HG03575 (cell line): ENCODE results near the gene TP53I13.
"Not testable (repeated sequence)": the region's sequence is repeated elsewhere in the genome, so short reads cannot be mapped to it uniquely, and the experiment has no call there.

Source experiments
- ATAC-seq: cut with Tn5 transposase; IDR thresholded peaks from one replicate; pipeline ENCODE4 v1.9.1; 2021; ENCODE audit not compliant: unreplicated experiment, insufficient number of reproducible peaks, low FRiP score; ENCODE audit errors: extremely low read depth

The TP53I13 gene, protein sequence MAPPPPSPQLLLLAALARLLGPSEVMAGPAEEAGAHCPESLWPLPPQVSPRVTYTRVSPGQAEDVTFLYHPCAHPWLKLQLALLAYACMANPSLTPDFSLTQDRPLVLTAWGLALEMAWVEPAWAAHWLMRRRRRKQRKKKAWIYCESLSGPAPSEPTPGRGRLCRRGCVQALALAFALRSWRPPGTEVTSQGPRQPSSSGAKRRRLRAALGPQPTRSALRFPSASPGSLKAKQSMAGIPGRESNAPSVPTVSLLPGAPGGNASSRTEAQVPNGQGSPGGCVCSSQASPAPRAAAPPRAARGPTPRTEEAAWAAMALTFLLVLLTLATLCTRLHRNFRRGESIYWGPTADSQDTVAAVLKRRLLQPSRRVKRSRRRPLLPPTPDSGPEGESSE

DNA sequence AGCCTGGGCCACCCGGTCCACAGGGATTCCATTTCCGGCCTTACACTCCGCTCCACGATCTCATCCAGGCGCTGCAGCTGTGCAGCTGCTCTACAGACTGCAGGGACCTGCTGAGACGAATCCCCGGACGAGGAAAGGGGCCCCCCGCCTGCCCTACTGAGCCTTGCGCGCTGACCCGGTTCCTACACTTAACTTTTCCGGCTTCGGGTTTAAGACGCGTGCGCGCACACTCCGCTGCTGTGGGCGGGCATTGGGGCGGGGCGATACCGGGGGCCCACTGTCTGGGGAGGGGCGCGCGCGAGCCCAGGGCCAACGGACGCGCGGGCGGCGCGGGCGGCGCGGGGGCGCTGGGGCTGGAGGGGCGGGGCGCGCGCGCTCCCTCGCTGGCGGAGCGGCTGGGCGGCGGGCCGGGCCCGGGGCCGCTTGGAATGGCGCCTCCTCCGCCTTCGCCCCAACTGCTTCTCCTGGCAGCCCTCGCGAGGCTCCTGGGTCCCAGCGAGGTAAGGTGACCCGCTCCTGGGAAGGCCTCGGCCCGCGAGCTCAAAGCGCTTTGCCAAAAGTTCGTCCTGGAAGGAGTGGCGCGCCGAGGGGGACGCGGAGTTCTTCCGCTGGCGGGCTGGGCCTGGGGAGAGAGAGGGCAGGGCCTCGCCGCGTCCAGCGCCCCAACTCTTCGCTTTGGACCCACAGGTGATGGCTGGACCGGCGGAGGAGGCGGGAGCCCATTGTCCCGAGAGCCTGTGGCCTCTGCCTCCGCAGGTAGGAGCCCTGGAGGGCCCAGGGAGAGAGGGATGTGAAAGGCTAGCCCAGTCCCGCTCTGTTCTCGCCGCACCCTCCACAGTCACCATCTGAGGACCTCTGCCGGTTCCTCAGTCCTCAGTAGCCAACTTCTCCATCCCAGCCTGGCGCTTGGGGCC, at the start of gene TP53I13:
Gene TP53I13, plus strand, starts transcription at position 371 of the 914 bp plus-strand sequence. Its CDS starts 58 bp downstream, at position 429.
- ATAC-seq, result no peak

DNA sequence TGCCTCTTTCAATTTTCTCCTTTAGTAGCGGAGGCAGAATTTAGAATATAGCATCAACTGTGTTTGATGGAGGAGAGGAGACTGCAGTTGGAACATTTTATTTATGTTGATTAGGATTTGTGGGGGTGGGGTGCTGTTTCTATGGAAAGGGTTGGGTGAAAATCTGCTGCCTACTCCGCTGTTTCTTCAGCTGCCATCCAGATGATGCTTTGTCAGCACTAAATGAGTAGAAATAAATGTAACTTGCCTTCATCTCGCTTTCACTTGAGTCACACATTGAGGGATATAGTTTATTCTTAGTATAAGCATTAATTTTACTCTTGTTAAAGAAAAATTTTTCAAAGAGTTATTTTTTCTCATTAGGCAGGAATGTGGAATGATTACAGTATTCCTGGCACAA, 43.8 kb upstream of the TP53I13 start:
- ATAC-seq, result no peak

DNA sequence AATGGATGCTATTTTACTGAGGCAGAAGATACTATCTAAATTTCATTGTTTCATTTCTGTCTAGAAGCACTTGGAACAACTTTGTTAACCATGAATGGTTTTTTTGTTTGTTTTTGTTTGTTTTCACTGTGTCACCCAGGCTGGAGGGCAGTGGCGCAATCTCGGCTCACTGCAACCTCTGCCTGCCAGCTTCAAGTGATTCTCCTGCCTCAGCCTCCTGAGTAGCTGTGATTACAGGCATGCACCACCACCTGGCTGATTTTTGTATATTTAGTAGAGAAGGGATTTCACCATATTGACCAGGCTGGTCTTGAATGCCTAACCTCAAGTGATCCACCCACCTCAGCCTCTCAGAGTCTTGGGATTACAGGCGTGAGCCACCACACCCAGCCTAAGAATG, 42.2 kb upstream of the TP53I13 start:
- no peak for ATAC-seq

DNA sequence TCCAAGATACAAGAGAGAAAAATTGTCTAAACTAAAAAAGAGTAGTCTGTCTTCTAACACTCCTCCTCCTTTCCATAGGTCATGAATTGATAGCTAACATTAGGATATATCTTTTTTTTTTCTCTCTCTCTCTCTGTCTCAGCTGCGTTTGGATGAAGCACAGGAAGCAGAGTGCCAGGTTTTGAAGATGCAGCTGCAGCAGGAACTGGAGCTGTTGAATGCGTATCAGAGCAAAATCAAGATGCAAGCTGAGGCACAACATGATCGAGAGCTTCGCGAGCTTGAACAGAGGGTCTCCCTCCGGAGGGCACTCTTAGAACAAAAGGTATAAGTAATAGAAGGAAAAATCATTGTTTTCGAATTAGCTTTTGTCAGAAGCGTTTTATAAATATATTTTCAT, 34.5 kb upstream of the TP53I13 start:
- no peak for ATAC-seq

DNA sequence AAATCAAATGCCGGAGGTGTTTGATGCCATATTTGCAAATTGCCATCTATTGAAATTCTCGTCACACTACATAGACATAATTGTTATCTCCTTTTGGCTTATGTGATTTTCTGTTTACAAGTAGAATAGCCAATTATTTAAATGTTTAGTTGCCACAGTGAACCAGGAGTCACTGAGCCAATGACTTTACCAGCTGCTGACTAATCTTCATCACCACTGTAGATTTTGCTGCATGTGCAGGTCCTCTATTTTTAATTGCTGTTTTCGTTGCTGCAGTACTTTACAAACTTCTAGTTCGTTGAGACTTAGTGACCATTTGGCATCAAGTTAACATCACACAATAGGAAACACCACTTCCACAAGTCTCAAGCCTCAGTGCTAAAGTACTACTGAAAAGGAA, 24.4 kb upstream of the TP53I13 start:
- ATAC-seq, result no peak

DNA sequence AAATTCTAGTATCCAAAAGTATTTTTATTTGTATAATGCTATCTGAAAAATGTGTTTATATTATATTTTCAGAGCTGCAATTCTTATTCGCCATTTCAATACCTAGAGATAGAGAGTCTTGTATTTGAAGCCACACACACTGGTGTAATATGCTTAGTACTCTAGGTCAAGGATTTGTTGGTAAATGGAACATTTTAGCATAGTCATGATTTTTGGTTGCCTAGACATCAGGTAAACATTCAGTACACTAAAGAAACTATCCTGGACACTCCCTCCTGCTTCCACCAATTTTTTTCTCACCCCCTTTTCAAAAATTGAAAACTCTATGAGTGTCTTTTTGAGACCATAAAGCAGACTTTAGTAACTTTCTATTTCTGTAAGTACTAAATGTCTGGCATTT, 22.4 kb upstream of the TP53I13 start:
- no peak for ATAC-seq

DNA sequence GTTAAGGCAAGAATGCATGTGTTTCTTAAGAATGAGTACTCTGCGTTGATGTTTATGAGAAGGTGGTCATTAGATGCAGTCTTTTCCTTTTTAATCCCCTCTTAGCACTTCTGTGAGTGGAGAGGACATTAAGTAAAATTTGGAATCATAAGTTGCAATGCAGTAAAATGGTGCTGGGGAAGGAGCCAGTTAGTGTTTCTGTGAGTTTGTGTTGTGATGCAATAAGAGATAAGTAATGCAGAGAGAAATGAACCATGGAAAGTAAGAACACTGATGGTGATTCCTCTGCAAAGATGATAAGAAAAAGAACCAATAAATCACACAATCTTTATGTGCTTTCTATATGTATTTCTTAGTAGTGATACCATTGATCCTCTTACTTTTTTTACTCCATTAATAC, 21.7 kb upstream of the TP53I13 start:
- no peak for ATAC-seq

DNA sequence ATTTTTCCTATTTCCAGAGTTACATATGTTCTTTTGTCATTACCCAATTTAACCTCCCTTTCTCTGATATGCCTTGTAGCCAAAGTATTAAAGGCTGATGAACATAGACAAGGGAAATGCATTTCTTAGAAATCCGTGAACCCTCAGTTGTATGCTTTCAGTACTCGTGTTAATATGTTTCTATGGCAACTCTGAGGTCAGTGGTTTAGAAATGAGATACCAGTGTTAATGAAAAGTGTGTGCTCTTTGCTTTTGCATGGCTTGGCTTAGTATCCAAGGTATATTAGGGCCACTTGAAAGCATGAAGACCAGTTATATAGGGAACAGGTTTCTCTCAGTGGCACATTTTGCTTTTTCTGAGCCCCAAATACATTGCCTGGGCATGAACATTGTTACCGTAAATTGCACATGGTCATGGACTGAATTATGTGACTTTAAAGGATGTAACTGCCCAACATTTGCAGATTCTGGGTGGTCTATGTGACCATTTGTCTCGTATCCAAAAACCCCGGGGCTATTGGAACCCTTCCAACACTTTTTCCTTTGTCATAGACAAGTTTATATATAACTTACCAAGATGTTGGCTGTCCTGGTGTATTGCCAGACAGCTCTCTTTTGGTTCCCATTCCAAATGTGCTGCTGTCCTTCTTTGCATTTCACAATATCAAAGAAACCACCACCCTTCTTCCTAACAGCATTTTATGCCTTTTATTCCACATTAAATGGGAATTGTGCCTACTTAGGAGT, 19.2 kb upstream of the TP53I13 start:
- ATAC-seq, result no peak

DNA sequence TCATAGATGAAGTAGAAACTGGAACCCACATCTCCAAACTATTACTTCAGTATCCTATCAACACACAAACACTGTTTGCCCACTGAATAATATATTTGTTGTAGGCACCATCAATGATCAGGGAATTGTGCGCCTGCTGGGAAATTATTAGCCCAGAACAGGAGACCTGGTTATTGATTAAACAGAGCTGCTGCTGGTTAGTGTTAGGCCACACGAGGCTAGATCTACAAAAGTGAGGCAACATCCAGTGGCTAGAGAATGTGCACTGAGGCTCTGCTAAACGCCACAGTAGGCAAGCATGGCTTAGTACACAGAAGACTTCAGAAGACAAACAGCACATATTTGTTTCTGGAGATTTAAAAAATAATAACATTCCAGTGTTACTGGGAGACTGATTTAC, 12.7 kb upstream of the TP53I13 start:
- no peak for ATAC-seq

DNA sequence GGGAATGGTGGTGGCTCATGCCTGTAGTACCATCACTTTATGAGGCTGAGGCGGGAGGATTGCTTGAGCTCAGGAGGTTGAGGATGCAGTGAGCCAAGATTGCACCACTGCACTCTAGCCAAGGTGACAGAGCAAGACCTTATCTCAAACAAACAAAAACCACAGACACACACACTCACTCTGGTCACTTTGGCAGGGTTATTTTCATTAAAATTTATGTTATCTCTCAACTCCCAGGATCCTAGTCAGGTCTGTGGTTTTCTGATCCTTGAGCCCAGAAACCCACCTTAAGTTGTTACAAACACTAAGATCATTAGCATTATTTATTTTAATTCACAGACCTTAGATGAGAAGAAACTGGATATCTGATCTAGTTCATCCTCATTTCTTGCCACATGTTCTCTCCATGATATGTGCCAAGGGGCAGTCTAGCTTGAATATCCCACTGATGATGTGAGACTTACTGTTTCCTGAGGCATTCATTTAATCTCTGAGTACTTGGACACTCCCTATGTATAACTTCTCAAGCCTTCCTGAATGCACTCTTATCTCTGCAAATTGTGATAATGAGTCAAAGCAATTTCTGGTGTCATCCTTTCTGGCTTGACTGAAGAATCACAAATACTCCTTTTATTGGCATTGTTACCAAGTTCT, 11.3 kb upstream of the TP53I13 start:
- ATAC-seq, result no peak

DNA sequence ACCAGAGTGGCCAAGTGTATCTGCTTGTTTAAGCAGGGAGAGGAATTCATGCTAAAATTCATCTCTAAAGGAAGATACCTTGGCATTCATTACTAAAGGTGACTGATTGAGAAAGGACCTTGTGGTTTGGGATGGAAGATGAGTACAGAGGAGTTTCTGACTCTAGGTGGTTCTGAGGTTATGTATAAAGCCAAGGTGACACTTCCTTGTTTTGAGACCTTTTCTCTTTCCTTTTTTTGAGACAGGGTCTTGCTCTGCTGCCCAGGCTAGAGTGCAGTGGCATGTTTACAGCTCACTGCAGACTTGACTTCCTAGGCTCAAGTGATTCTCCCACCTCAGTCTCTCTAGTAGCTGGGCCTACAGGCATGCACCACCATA, 10.8 kb upstream of the TP53I13 start:
- ATAC-seq, result no peak

DNA sequence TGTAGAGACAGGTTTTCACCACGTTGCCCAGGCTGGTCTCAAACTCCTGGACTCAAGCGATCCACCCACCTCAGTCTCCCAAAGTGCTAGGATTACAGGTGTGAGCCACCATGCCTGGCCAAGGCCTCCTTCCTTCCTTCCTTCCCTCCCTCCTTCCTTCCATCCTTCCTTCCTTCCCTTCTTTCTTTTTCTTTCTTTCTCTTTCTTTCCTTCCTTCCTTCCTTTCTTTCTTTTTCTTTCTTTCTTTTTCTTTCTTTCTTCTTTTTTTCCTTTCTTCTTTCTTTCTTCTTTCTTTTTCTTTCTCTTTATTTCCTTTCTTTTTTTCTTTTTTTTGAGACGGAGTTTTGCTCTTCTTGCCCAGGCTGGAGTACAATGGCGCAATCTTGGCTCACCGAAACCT, 10.4 kb upstream of the TP53I13 start:
- not testable (repeated sequence) for ATAC-seq

DNA sequence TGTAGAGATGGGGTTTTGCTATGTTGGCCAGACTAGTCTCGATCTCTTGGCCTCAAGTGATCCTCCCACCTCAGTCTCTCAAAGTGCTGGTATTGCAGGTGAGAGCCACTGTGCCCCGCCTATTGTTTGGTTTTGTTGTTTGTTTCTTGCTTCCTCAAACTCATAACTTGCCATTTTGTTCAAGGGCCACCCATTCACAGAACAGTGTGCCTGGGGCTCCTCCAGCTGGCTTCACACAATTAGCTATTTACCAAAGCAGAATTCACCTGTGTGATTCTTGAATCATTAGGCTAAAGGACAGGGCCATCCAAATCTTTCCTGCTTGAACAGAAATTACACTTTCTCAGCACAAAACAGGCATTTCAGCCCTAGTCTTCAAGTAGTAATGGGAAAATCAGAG, 8.9 kb upstream of the TP53I13 start:
- no peak for ATAC-seq

DNA sequence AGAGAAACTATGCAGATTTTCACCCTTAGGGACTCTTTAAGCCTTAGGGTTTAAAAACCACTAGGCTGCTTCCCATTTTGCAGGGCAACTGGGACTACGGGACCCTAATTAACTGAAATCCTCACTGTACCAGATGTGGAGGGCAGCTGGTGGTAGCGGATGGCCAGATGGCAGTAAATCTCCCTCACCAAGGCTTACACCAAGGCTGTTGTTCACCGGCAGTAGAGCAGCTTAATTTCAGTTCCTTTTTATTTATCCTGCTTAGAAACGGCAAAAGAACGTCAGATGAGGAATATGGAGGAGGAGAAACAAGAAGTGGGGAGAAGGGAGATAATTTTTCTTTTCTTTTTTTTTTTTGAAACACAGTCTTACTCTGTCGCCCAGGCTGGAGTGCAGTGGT, 8.2 kb upstream of the TP53I13 start:
- no peak for ATAC-seq

DNA sequence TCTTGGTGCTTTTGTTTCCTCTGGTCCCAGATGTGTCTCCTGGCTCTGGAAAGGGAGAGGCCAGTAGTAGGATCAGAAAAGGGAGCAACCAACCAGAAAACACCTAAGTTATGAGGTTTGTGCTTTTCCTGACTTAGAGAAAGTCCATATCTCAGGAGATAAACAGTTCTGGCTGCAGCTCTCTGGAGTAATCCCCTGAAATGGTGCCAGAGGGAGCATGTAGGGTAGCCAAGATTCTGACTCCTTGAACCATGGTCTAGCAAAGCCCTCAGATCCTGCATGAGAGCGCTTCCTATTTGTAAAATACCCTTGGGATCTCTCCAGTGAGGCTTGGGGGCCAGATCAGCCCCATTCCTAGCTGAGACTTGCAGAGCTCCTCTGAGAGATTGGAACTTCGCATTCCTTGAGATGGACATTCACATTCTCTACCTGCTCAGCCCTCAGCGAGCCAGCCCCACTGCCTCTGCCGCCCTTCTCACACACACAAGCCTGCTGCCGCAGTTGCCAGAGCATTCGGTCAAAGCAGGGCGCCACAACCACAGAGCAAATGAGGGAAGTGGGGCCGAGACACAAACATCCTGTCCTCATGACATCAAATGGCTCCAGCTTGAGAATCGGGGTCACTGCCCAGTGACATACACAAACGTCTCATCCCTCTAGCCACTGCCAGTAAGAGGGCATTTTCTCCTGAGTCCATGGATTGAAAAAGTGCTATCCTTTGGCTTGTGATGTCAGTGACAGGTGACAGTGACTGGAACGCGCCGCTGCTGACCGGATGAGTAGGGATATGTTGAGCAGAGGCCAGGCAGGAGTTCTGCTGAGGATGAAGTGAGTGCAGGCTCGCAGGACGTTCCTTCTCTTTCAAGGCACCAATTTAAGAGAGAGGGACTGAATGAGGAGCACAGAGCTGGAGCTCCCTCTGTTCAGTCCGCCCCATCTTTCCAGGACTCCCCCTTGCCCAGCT, 6.7 kb upstream of the TP53I13 start:
- no peak for ATAC-seq

DNA sequence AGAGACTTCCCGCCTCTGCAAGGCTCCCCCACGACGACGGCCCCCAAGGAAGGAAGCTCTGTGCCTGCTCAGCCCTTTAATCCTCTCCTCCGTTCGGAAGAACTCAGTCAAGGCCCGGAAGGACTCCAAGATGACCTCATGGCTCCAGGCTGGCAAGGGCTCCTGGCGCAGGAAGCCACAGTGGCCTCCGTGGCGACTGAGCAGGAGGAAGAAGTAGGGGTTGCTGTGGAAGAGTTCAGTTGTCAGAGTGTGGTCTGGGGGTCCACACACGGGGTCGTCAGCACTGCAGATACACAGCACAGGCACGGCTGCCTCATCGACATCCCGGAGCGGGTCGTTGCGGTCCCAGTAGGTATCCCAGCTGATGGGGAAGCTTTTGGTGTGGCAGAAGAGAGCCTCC, 5.9 kb upstream of the TP53I13 start:
- ATAC-seq, result no peak

DNA sequence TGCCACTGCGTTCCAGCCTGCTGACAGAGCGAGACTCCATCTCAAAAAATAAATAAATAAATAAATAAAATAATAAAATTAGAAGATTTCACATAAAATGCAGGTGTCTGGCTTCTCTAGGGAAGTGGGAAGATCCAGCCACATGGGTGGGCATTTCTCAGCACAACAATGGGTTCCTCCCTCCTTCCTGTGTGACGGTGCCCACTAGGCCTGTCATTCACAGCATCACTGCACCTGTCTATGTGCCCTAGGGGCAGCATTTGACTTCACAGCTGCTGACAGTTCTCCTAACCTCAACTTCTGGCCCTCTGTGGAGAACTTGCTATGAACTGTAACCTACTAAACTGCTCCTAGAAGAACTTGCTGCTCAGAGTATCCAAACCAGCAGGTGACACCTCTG, 4.7 kb upstream of the TP53I13 start:
- ATAC-seq, result no peak
